HCT116 (cell line): ENCODE results near the gene SPTBN4. TPM values are rescaled to one million over a fixed set of nuclear protein-coding genes. Genes with fewer than 3 reads are reported as not detected.

Source experiments
- ATAC-seq: fragments of 200-7000 bp; cut with Tn5 transposase; 2 replicates; pipeline ENCODE4 v1.9.1; 2020; ENCODE audit warnings: mild to moderate bottlenecking, moderate library complexity
- BruUV-seq: library from RNA; stranded (reverse); fragments of 400-500 nt; replicated peaks from 2 replicates; lab custom pipeline; 2021; lab: Mats Ljungman, UMichigan
- CTCF ChIA-PET: fragments of 300-600 bp; sonication (Branson Sonifier 250); formaldehyde crosslinking; loops from one replicate; lab custom pipeline; 2021; ENCODE audit warnings: antibody characterized with exemption; lab: Charles Lee
- POLR2A ChIA-PET: fragments of 300-600, 350-600 bp; sonication (Branson Sonifier 250); formaldehyde crosslinking; loops from one replicate; lab custom pipeline; 2021; ENCODE audit warnings: antibody characterized with exemption; lab: Charles Lee
- RAD21 ChIA-PET, 2 experiments: fragments of 300-600 bp; sonication (Branson Sonifier 250); formaldehyde crosslinking; loops; one replicate each; lab custom pipeline; 2023; ENCODE audit warnings: low total read pairs in 2 of 2; ENCODE audit not compliant: uncharacterized antibody in 2 of 2, unreplicated experiment in 2 of 2, low non-redundant PET in 1 of 2; lab: Charles Lee
- DNase-seq: peaks from one replicate; pipeline ENCODE4 v3.0.0-alpha.2; 2010; ENCODE audit warnings: low read depth, low spot score
- H2AFZ ChIP-seq: fragments of 200-600 bp; shearing (Covaris generic), sonication (generic); 2 replicates; pipeline ENCODE4 v1.6.1; 2017; ENCODE audit warnings: low read depth, mixed run types, mixed read lengths, antibody characterized with exemption, low read length; ENCODE audit not compliant: poor library complexity, severe bottlenecking
- H3K27ac ChIP-seq: 2 replicates; pipeline ENCODE4 v1.5.1; 2012; ENCODE audit warnings: low read depth, low read length
- H3K27me3 ChIP-seq: fragments of 200-600 bp; sonication (generic); 2 replicates; pipeline ENCODE4 v1.6.1; 2016; ENCODE audit warnings: mixed run types, low read length, mixed read lengths; ENCODE audit not compliant: insufficient read depth
- H3K36me3 ChIP-seq, 2 experiments: fragments of 200-500 bp in 1 of 2; fragments of 200-600 bp in 1 of 2; sonication (Bioruptor generic) in 1 of 2; sonication (generic) in 1 of 2; 2 replicates each; pipeline versions ENCODE4 v1.5.1 to v1.6.1; 2014 to 2016; ENCODE audit warnings: low read length in 2 of 2, inconsistent platforms in 1 of 2, mixed read lengths in 1 of 2, mixed run types in 1 of 2; ENCODE audit not compliant: insufficient read depth in 2 of 2, control insufficient read depth in 1 of 2
- H3K4me1 ChIP-seq, 2 experiments: fragments of 200-600 bp in 1 of 2; sonication (generic) in 1 of 2; 2 replicates each; pipeline versions ENCODE4 v1.5.1 to v1.6.1; 2012 to 2017; ENCODE audit warnings: low read length in 2 of 2, inconsistent platforms in 1 of 2, mild to moderate bottlenecking in 1 of 2, mixed read lengths in 1 of 2, mixed run types in 1 of 2, moderate library complexity in 1 of 2; ENCODE audit not compliant: insufficient read depth in 2 of 2, control insufficient read depth in 1 of 2
- H3K4me2 ChIP-seq: fragments of 200-600 bp; sonication (generic); 2 replicates; pipeline ENCODE4 v1.6.1; 2017; ENCODE audit warnings: mixed run types, low read length, mixed read lengths
- H3K4me3 ChIP-seq, 2 experiments: fragments of 200-600 bp in 1 of 2; sonication (generic) in 1 of 2; replicated peaks in 1 of 2; 2 replicates each; pipeline ENCODE4 v1.5.1; 2011 to 2016; ENCODE audit warnings: low read length in 2 of 2, control low read depth in 1 of 2, low read depth in 1 of 2, mild to moderate bottlenecking in 1 of 2, mixed read lengths in 1 of 2, mixed run types in 1 of 2
- H3K79me2 ChIP-seq: fragments of 200-600 bp; sonication (generic); 2 replicates; pipeline ENCODE4 v1.6.1; 2017; ENCODE audit warnings: mild to moderate bottlenecking, mixed run types, low read length, moderate library complexity, mixed read lengths; ENCODE audit not compliant: insufficient read depth
- H3K9ac ChIP-seq: fragments of 200-600 bp; sonication (generic); 2 replicates; pipeline ENCODE4 v1.6.1; 2016; ENCODE audit warnings: low read length, mixed read lengths
- H3K9me2 ChIP-seq: fragments of 200-600 bp; sonication (generic), shearing (Covaris generic); 2 replicates; pipeline ENCODE4 v1.6.1; 2017; ENCODE audit warnings: mixed run types, mild to moderate bottlenecking, moderate library complexity; ENCODE audit not compliant: insufficient read depth
- H3K9me3 ChIP-seq, 2 experiments: fragments of 200-500 bp in 1 of 2; fragments of 200-600 bp in 1 of 2; sonication (Bioruptor generic) in 1 of 2; sonication (generic) in 1 of 2; 2 replicates each; pipeline ENCODE4 v1.6.1; 2014 to 2017; ENCODE audit warnings: low read length in 2 of 2, mixed read lengths in 2 of 2, inconsistent platforms in 1 of 2, low read depth in 1 of 2, mild to moderate bottlenecking in 1 of 2, mixed run types in 1 of 2, moderate library complexity in 1 of 2; ENCODE audit not compliant: control insufficient read depth in 1 of 2, insufficient read depth in 1 of 2
- H4K20me1 ChIP-seq: fragments of 200-600 bp; sonication (generic), shearing (Covaris generic); 2 replicates; pipeline ENCODE4 v1.6.1; 2017; ENCODE audit warnings: mixed run types, mild to moderate bottlenecking, moderate library complexity; ENCODE audit not compliant: insufficient read depth
- CBX3 ChIP-seq: IDR thresholded peaks from 2 replicates; pipeline ENCODE4 v1.6.1; 2012; ENCODE audit warnings: low read depth
- EGR1 ChIP-seq: IDR thresholded peaks from 2 replicates; pipeline ENCODE4 v1.6.1; 2012; ENCODE audit warnings: low read depth
- ELF1 ChIP-seq: IDR thresholded peaks from 2 replicates; pipeline ENCODE4 v1.6.1; 2012; ENCODE audit warnings: low read depth, borderline replicate concordance
- FOSL1 ChIP-seq: IDR thresholded peaks from 2 replicates; pipeline ENCODE4 v1.6.1; 2012; ENCODE audit warnings: low read depth
- POLR2AphosphoS5 ChIP-seq: IDR thresholded peaks from 2 replicates; pipeline ENCODE4 v1.6.1; 2011; ENCODE audit warnings: mild to moderate bottlenecking, low read depth, low read length, moderate library complexity
- RAD21 ChIP-seq: IDR thresholded peaks from 2 replicates; pipeline ENCODE4 v1.6.1; 2012; ENCODE audit warnings: low read depth, mild to moderate bottlenecking
- SIN3A ChIP-seq: IDR thresholded peaks from 2 replicates; pipeline ENCODE4 v1.6.1; 2012; ENCODE audit warnings: low read depth
- SP1 ChIP-seq: IDR thresholded peaks from 2 replicates; pipeline ENCODE4 v1.6.1; 2012; ENCODE audit warnings: low read depth
- SRF ChIP-seq: IDR thresholded peaks from 2 replicates; pipeline ENCODE4 v1.6.1; 2012; ENCODE audit warnings: low read depth
- TCF7L2 ChIP-seq: IDR thresholded peaks from 2 replicates; pipeline ENCODE4 v1.7.0; 2011; ENCODE audit warnings: borderline replicate concordance, inconsistent platforms; ENCODE audit not compliant: insufficient read depth, insufficient read length; ENCODE audit errors: extremely low read depth
- YY1 ChIP-seq: IDR thresholded peaks from 2 replicates; pipeline ENCODE4 v1.6.1; 2011; ENCODE audit warnings: low read length, low read depth, moderate library complexity, mild to moderate bottlenecking; ENCODE audit not compliant: insufficient replicate concordance; ENCODE audit errors: extremely low read depth
- ZFX ChIP-seq: fragments of 450-650 bp; IDR thresholded peaks from 2 replicates; pipeline ENCODE4 v1.6.1; 2017
- intact Hi-C: fragments of 100-400 bp; cut with micrococcal nuclease; formaldehyde crosslinking; loops from 2 replicates; pipeline ENCODE4 v1.10.0; 2022
- total RNA-seq: library from RNA; stranded (reverse); gene quantifications from one replicate; pipeline ENCODE4 v1.2.1, GENCODE V29; 2021; ENCODE audit not compliant: unreplicated experiment
- TF ChIP-seq, protein P1 (sequence below), 3 experiments: fragments of 200-600 bp in 1 of 3; sonication (generic) in 1 of 3; IDR thresholded peaks in 2 of 3; conservative IDR thresholded peaks in 1 of 3; 2 replicates each; pipeline ENCODE4 v1.5.1; 2012 to 2017; ENCODE audit warnings: low read depth in 2 of 3, low read length in 2 of 3, antibody characterized with exemption in 1 of 3, borderline replicate concordance in 1 of 3, control low read depth in 1 of 3, mild to moderate bottlenecking in 1 of 3, mixed read lengths in 1 of 3, mixed run types in 1 of 3, moderate library complexity in 1 of 3; ENCODE audit not compliant: insufficient read depth in 1 of 3
- TF ChIP-seq, protein P2 (sequence below): IDR thresholded peaks from 2 replicates; pipeline ENCODE4 v1.6.1; 2012
- TF ChIP-seq, protein P3 (sequence below): IDR thresholded peaks from 2 replicates; pipeline ENCODE4 v1.6.1; 2012
- TF ChIP-seq, protein P4 (sequence below): IDR thresholded peaks from 2 replicates; pipeline ENCODE4 v1.6.1; 2012; ENCODE audit warnings: low read depth

The SPTBN4 gene
- total RNA-seq, 1 experiment from 2014 or later: 4.6 TPM

DNA sequence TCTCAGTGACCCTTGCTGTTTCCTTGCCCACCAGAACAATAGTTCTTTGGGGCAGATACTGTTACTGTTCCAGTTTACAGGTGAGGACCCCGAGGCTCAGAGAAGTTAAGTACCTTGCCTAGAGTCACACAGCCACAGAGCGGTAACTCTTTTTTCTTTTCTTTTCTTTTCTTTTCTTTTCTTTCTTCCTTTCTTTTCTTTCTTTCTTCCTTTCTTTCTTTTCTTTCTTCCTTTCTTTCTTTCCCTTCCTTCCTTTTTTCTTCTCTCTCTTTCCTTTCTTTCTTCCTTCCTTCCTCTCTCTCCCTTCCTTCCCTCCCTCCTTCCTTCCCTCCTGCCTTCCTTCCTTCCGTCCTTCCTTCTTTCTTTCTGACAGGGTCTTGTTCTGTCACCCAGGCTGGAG, 48.8 kb upstream of the SPTBN4 start (continued):
- TF ChIP-seq, protein P1, sequence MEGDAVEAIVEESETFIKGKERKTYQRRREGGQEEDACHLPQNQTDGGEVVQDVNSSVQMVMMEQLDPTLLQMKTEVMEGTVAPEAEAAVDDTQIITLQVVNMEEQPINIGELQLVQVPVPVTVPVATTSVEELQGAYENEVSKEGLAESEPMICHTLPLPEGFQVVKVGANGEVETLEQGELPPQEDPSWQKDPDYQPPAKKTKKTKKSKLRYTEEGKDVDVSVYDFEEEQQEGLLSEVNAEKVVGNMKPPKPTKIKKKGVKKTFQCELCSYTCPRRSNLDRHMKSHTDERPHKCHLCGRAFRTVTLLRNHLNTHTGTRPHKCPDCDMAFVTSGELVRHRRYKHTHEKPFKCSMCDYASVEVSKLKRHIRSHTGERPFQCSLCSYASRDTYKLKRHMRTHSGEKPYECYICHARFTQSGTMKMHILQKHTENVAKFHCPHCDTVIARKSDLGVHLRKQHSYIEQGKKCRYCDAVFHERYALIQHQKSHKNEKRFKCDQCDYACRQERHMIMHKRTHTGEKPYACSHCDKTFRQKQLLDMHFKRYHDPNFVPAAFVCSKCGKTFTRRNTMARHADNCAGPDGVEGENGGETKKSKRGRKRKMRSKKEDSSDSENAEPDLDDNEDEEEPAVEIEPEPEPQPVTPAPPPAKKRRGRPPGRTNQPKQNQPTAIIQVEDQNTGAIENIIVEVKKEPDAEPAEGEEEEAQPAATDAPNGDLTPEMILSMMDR (IDR thresholded peaks at IDR 0.05 in 2 of 3, conservative IDR thresholded peaks at IDR 0.05 in 1 of 3; ENCODE audit: borderline replicate concordance in 1 of 3, insufficient read depth in 1 of 3, low read depth in 2 of 3, low read length in 2 of 3): no peak
- TF ChIP-seq TCF7L2 (no peak), SIN3A (no peak), EGR1 (no peak), RAD21 (no peak), POLR2AphosphoS5 (no peak), SRF (no peak), YY1 (no peak), FOSL1 (no peak), ZFX (no peak)
- TF ChIP-seq, protein P2, sequence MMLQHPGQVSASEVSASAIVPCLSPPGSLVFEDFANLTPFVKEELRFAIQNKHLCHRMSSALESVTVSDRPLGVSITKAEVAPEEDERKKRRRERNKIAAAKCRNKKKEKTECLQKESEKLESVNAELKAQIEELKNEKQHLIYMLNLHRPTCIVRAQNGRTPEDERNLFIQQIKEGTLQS: no peak

DNA sequence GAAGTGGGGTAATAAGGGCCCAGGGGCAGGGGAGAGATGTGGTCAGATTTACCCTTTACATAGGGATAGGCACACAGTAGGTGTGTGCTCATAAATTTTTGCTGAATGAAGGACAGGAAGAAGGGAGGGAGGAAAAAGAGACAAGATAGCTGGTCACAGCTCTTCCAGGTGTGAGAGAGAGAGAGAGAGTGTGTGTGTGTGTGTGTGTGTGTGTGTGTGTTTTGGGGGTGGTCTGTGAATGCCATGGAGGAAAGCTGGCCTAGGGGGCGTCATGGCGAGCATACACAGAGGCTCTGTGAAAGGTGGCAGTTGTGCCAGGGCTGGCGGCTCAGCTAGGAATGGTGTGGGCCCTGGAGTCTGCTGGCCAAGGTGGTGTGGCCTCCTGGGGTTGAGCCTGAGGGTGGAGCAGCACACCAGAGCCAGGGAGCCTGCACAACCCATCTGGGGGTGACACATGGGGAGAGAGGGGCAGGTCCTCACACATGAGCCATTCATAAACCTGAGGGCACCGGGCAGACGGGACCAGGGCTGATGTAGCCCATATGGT, 47.7 kb upstream of the SPTBN4 start:
- ChIA-PET RAD21 (no interaction called here), CTCF (interaction anchor here (0.8 kb wide), 1 partner anchor 114 kb away, joined by 3 read pairs; no protein-coding TSS in a partner anchor), POLR2A (interaction anchor here (0.6 to 2.4 kb wide), 3 partner anchors 8 to 194 kb away, joined by 3 to 14 read pairs (median 3); no protein-coding TSS in a partner anchor)
- no peaks in the 10 kb centered on the region for H4K20me1 ChIP-seq
- H2AFZ ChIP-seq: no peak overlapping the region
- ATAC-seq (no peak), DNase-seq (no peak)
- intact Hi-C loops: no loop called here
- BruUV-seq: no TSS peak
- H3K4me2 ChIP-seq: 0 out of 2 replicates have a peak overlapping the region, but pooled peaks have one; percentile 5
- H3K4me3 ChIP-seq: no peak overlapping the region
- no peaks in the 10 kb centered on the region for H3K9me2 ChIP-seq
- H3K9me3 ChIP-seq: no peaks in the 10 kb centered on the region
- peaks cover 47 to 90% of the 10 kb centered on the region in 2 experiments for H3K4me1 ChIP-seq
- H3K27me3 ChIP-seq: no peaks in the 10 kb centered on the region
- peak overlapping the region; percentile 48 for H3K27ac ChIP-seq
- peaks cover 23% of the 10 kb centered on the region for H3K79me2 ChIP-seq
- H3K9ac ChIP-seq: no peak overlapping the region; the same call in 1 of the 2 replicates
- peaks cover 5 to 13% of the 10 kb centered on the region in 2 experiments; a peak in 2 of 4 replicates for H3K36me3 ChIP-seq
- TF ChIP-seq, protein P3, sequence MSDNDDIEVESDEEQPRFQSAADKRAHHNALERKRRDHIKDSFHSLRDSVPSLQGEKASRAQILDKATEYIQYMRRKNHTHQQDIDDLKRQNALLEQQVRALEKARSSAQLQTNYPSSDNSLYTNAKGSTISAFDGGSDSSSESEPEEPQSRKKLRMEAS: no peak
- TF ChIP-seq SIN3A (no peak), FOSL1 (no peak), POLR2AphosphoS5 (no peak), RAD21 (no peak), SP1 (no peak), ELF1 (no peak), CBX3 (no peak), YY1 (no peak)
- TF ChIP-seq, protein P4, sequence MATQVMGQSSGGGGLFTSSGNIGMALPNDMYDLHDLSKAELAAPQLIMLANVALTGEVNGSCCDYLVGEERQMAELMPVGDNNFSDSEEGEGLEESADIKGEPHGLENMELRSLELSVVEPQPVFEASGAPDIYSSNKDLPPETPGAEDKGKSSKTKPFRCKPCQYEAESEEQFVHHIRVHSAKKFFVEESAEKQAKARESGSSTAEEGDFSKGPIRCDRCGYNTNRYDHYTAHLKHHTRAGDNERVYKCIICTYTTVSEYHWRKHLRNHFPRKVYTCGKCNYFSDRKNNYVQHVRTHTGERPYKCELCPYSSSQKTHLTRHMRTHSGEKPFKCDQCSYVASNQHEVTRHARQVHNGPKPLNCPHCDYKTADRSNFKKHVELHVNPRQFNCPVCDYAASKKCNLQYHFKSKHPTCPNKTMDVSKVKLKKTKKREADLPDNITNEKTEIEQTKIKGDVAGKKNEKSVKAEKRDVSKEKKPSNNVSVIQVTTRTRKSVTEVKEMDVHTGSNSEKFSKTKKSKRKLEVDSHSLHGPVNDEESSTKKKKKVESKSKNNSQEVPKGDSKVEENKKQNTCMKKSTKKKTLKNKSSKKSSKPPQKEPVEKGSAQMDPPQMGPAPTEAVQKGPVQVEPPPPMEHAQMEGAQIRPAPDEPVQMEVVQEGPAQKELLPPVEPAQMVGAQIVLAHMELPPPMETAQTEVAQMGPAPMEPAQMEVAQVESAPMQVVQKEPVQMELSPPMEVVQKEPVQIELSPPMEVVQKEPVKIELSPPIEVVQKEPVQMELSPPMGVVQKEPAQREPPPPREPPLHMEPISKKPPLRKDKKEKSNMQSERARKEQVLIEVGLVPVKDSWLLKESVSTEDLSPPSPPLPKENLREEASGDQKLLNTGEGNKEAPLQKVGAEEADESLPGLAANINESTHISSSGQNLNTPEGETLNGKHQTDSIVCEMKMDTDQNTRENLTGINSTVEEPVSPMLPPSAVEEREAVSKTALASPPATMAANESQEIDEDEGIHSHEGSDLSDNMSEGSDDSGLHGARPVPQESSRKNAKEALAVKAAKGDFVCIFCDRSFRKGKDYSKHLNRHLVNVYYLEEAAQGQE: no peak
- TF ChIP-seq, protein P1 (IDR thresholded peaks at IDR 0.05 in 2 of 3, conservative IDR thresholded peaks at IDR 0.05 in 1 of 3; ENCODE audit: borderline replicate concordance in 1 of 3, insufficient read depth in 1 of 3, low read depth in 2 of 3, low read length in 2 of 3): no peak
